ENCODE measurements around the gene KRTAP10-1.
"Not testable (repeated sequence)": the region's sequence is repeated elsewhere in the genome, so short reads cannot be mapped to it uniquely, and the experiment has no call there.

KRTAP10-1 gene

GRCh38 chr21:44569861-44570517 lies 30.0 kb upstream of the KRTAP10-1 start:
- DNase-seq: no peak

- no peak for DNase-seq
Measured at GRCh38 chr21:44568667-44569556, 28.9 kb upstream of the KRTAP10-1 start.

- DNase-seq: no peak
Measured at GRCh38 chr21:44568261-44568660, 28.3 kb upstream of the KRTAP10-1 start.

- DNase-seq: no peak
Measured at GRCh38 chr21:44567481-44568171, 27.6 kb upstream of the KRTAP10-1 start.

- DNase-seq: no peak
Measured at GRCh38 chr21:44566403-44566802, 26.4 kb upstream of the KRTAP10-1 start.

- DNase-seq: no peak
Measured at GRCh38 chr21:44564886-44565598, 25.0 kb upstream of the KRTAP10-1 start.

- DNase-seq: no peak
Measured at GRCh38 chr21:44564099-44564498, 24.1 kb upstream of the KRTAP10-1 start.

GRCh38 chr21:44558695-44559094 lies 18.7 kb upstream of the KRTAP10-1 start, which contains the start of gene KRTAP10-3:
Gene KRTAP10-3 (minus strand): TSS chr21:44558795. CDS start chr21:44558715, 80 bp downstream.
- DNase-seq: no peak

- not testable (repeated sequence) for DNase-seq
Measured at GRCh38 chr21:44558329-44558675, 18.3 kb upstream of the KRTAP10-1 start.

GRCh38 chr21:44557491-44558328 lies 17.7 kb upstream of the KRTAP10-1 start:
- no peak for DNase-seq

- no peak for DNase-seq
Measured at GRCh38 chr21:44556879-44557278, 16.9 kb upstream of the KRTAP10-1 start.

- DNase-seq: no peak
Measured at GRCh38 chr21:44555200-44555875, 15.3 kb upstream of the KRTAP10-1 start.

GRCh38 chr21:44552681-44553080 lies 12.7 kb upstream of the KRTAP10-1 start:
- DNase-seq: no peak

- no peak for DNase-seq
Measured at GRCh38 chr21:44552136-44552535, 12.1 kb upstream of the KRTAP10-1 start.

GRCh38 chr21:44551340-44551961 lies 11.5 kb upstream of the KRTAP10-1 start, which contains the start of gene KRTAP10-2:
Gene KRTAP10-2 (minus strand): TSS chr21:44551505. CDS start chr21:44551458, 47 bp downstream.
- DNase-seq: no peak

GRCh38 chr21:44550807-44551206 lies 10.8 kb upstream of the KRTAP10-1 start:
- DNase-seq: no peak

- DNase-seq: not testable (repeated sequence)
Measured at GRCh38 chr21:44550285-44550684, 10.3 kb upstream of the KRTAP10-1 start.

GRCh38 chr21:44549525-44550211 lies 9.7 kb upstream of the KRTAP10-1 start:
- no peak for DNase-seq

- no peak for DNase-seq
Measured at GRCh38 chr21:44548922-44549321, 8.9 kb upstream of the KRTAP10-1 start.

GRCh38 chr21:44548381-44548780 lies 8.4 kb upstream of the KRTAP10-1 start:
- DNase-seq: no peak
